ENCODE results near the gene FAM89A. TPM values are rescaled to one million over a fixed set of nuclear protein-coding genes. Genes with fewer than 3 reads are reported as not detected.
A peak's percentile ranks its signal among the peaks of the same experiment; 100 is the strongest.

The FAM89A gene
- total RNA-seq, 1 donor from 2014 or later: 5.2 TPM

DNA sequence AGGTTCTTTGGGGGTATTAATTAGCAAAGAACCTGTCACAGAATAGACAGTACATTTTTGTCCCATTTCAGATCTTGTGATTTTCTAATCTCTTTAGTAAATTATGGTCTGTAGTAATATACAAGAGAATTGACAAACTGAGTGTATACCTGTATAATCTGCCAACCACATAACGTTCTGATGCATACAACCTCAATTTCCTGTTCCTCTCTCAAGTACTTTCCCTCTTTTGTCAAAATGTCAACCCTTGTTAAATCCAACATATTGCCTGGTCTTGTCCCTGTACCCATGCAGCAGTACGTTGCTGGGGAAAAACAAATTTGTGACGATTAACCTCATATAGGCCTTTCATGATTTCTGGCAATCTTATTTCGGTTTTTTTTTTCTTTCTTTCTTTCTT lies 60.1 kb downstream of the FAM89A start:
- H3K9me3 Mint-ChIP-seq: no peaks in the 10 kb centered on the region
- TF ChIP-seq, protein P1, sequence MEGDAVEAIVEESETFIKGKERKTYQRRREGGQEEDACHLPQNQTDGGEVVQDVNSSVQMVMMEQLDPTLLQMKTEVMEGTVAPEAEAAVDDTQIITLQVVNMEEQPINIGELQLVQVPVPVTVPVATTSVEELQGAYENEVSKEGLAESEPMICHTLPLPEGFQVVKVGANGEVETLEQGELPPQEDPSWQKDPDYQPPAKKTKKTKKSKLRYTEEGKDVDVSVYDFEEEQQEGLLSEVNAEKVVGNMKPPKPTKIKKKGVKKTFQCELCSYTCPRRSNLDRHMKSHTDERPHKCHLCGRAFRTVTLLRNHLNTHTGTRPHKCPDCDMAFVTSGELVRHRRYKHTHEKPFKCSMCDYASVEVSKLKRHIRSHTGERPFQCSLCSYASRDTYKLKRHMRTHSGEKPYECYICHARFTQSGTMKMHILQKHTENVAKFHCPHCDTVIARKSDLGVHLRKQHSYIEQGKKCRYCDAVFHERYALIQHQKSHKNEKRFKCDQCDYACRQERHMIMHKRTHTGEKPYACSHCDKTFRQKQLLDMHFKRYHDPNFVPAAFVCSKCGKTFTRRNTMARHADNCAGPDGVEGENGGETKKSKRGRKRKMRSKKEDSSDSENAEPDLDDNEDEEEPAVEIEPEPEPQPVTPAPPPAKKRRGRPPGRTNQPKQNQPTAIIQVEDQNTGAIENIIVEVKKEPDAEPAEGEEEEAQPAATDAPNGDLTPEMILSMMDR (IDR thresholded peaks at IDR 0.05): no peak
- no peaks in the 10 kb centered on the region for H3K27me3 Mint-ChIP-seq
- ATAC-seq (ENCODE audit: low read depth): no peak
- DNase-seq: no peak
- CTCF ChIA-PET: interaction anchor here (0.7 to 1.4 kb wide), 5 partner anchors 22 to 231 kb away, joined by 3 to 5 read pairs (median 4); no protein-coding TSS in a partner anchor
- intact Hi-C loops (cut with micrococcal nuclease): loop anchor here (1.0 to 5.0 kb wide), 13 partner anchors 23 to 1498 kb away; partner anchors contain the start of genes ABCB10, C1orf198, COG2 and EXOC8
- H3K4me1 Mint-ChIP-seq: peaks cover 26% of the 10 kb centered on the region
- H3K27ac Mint-ChIP-seq: no peak overlapping the region
- POLR2A ChIA-PET: interaction anchor here (2.3 to 3.0 kb wide), 2 partner anchors 31 to 59 kb away, joined by 17 to 21 read pairs; partner anchors contain the start of gene FAM89A
- H3K4me3 Mint-ChIP-seq: no peak overlapping the region
- H3K36me3 Mint-ChIP-seq (ENCODE audit: low read depth): peaks cover 28% of the 10 kb centered on the region

DNA sequence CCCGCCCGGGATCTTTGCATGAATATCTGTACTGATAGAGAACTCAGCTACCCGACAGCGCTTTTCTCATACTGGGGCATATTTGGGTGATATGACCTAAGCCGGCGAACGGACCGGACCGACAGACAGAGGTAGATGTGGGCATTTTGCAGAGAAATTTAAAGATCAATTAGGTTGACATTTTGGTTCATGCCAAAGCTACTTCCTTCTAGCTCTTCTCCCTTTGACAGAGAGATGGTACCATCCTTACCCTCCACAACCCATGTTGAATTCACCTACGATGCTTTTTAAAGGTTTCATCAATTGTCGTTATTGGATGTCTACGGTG lies 60.7 kb downstream of the FAM89A start:
- TF ChIP-seq, protein P1 (IDR thresholded peaks at IDR 0.05): no peak
- Mint-ChIP-seq H3K36me3 (ENCODE audit: low read depth) (peaks cover 28% of the 10 kb centered on the region), H3K27ac (no peak overlapping the region), H3K9me3 (no peaks in the 10 kb centered on the region), H3K4me1 (peaks cover 27% of the 10 kb centered on the region), H3K27me3 (no peaks in the 10 kb centered on the region), H3K4me3 (no peak overlapping the region)
- ChIA-PET CTCF (interaction anchor here (0.7 to 2.1 kb wide), 6 partner anchors 22 to 232 kb away, joined by 3 to 13 read pairs (median 4); no protein-coding TSS in a partner anchor), POLR2A (interaction anchor here (1.0 to 3.0 kb wide), 8 partner anchors 9 to 1708 kb away, joined by 3 to 21 read pairs (median 6); partner anchors contain the start of gene FAM89A)
- intact Hi-C loops (cut with micrococcal nuclease): loop anchor here (1.0 to 5.0 kb wide), 13 partner anchors 22 to 1497 kb away; partner anchors contain the start of genes ABCB10, C1orf198, COG2 and EXOC8
- ATAC-seq (ENCODE audit: low read depth): no peak
- DNase-seq: no peak

DNA sequence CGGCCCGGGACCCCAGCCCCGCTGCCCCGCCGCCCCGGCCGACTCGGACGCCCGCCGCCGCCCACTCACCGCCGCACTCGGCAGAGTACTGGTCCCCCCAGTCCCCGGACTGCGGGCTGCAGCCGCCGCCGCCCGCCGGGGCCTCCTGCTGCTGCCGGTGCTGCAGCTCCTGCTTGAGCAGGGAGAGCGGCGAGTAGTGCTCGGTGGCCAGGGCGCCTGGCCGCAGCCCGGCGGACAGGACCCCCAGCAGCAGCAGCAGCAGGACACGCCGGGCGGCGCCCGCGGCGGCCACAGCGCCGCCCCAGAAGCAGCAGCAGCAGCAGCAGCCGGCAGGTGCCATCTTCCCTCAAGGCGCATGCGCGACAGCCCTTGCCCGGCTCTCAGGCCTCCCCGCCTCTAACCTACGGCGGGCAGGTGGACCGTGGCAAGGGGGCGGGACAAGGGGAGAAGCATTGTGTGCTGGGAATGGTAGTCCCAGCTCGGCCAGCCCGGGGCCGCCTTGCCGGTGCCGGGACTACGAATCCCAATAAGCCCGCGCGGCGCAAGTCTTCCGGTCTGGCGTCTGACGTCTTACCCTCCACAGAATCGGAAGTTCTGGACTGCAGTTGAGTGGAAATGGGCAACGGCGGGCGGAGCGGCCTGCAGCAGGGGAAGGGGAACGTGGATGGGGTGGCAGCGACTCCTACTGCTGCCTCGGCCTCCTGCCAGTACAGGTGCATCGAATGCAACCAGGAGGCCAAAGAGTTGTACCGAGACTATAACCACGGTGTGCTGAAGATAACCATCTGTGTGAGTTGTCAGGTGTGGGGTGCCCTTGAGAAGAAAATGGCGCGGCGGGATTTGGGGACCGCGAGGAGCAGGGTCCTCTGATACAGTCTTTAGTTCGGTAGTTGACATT lies 61.3 kb downstream of the FAM89A start, which contains the start of the genes ARV1 and TTC13:
TSS of gene ARV1 (plus strand) at position 604 of the 898 bp plus-strand sequence. CDS start at position 616, 12 bp downstream.
TSS of gene TTC13 (minus strand) at position 371 of the 898 bp plus-strand sequence. CDS start at position 340, 31 bp downstream.
- TF ChIP-seq, protein P1 (IDR thresholded peaks at IDR 0.05): no peak
- intact Hi-C loops (cut with micrococcal nuclease): loop anchor here (1.0 to 5.0 kb wide), 15 partner anchors 21 to 1496 kb away; partner anchors contain the start of genes ABCB10, C1orf198, COG2 and EXOC8
- H3K4me1 Mint-ChIP-seq: peaks cover 29% of the 10 kb centered on the region
- POLR2A ChIA-PET: interaction anchor here (0.9 to 3.0 kb wide), 10 partner anchors 8 to 1707 kb away, joined by 3 to 21 read pairs (median 4); partner anchors contain the start of genes EXOC8, FAM89A and SPRTN
- ATAC-seq (ENCODE audit: low read depth): peak; percentile 95
- peak; percentile 93 for DNase-seq
- H3K36me3 Mint-ChIP-seq (ENCODE audit: low read depth): peaks cover 27% of the 10 kb centered on the region
- H3K27me3 Mint-ChIP-seq: no peaks in the 10 kb centered on the region
- peak within 1 kb of the TSS; percentile 96 for H3K4me3 Mint-ChIP-seq
- peak within 1 kb of the TSS; percentile 99 for H3K27ac Mint-ChIP-seq
- CTCF ChIA-PET: interaction anchor here (0.7 to 2.1 kb wide), 6 partner anchors 21 to 232 kb away, joined by 3 to 13 read pairs (median 4); no protein-coding TSS in a partner anchor
- no peaks in the 10 kb centered on the region for H3K9me3 Mint-ChIP-seq

DNA sequence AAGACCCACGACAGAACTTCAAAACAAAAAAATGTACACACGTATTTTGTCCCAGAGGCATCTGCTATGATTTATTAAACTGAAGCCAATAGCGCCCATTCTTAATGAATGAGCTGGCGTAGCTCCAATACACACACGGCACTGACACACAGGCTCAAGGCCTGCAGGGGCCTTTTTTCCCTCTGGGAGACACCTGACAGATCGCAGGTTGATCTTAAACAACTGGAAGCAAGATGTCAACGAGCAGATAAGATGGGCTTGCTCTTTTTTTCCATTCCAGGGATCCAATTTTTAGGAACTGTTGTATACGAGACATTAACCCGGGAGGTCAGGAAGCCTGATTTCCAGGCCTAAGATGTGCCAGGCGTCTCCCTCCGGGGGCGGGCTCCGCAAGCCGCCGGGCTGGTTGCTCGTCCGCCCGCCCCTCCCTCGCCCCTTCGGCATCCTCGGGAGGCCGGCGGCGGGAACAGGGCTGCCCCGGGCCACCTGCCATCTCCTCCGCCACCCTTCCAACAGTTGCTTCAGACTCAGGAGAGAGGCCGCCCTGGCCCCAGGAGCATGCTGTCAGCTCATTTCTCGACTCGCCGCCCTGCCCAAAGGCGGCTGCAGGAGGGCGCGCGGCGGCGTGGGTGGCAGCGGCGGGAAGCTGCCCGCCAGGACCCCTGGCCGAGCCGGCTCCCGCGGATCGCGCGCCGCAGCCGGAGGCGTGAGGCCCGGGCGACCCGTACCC lies 62.1 kb downstream of the FAM89A start:
- TF ChIP-seq, protein P1 (IDR thresholded peaks at IDR 0.05): no peak
- H3K4me1 Mint-ChIP-seq: peaks cover 35% of the 10 kb centered on the region
- intact Hi-C loops (cut with micrococcal nuclease): loop anchor here (1.0 to 5.0 kb wide), 9 partner anchors 30 to 1496 kb away; partner anchors contain the start of genes ABCB10, C1orf198, FAM89A and TAF5L
- H3K36me3 Mint-ChIP-seq (ENCODE audit: low read depth): peaks cover 24% of the 10 kb centered on the region
- peak overlapping the region; percentile 96 for H3K4me3 Mint-ChIP-seq
- peak overlapping the region; percentile 99 for H3K27ac Mint-ChIP-seq
- no peaks in the 10 kb centered on the region for H3K9me3 Mint-ChIP-seq
- H3K27me3 Mint-ChIP-seq: no peaks in the 10 kb centered on the region
- ATAC-seq (ENCODE audit: low read depth) (no peak), DNase-seq (no peak)
- POLR2A ChIA-PET: interaction anchor here (0.9 to 3.0 kb wide), 8 partner anchors 7 to 360 kb away, joined by 3 to 21 read pairs (median 6); partner anchors contain the start of genes EXOC8, FAM89A and SPRTN
- CTCF ChIA-PET: interaction anchor here (2.1 kb wide), 1 partner anchor 61 kb away, joined by 13 read pairs; no protein-coding TSS in a partner anchor
